Ovary (tissue), 3 donors: ENCODE results near the gene GYG2.

Source experiments
- CTCF ChIP-seq, 3 donors: fragments of 450-650 bp in 2 of 3; fragments of 200-600 bp in 1 of 3; IDR thresholded peaks; one replicate each; pipeline versions ENCODE4 v1.5.1 to v1.8.0; 2016 to 2022; ENCODE audit warnings: antibody characterized with exemption in 3 of 3, mild to moderate bottlenecking in 1 of 3
- EP300 ChIP-seq: sonication (generic); formaldehyde crosslinking; IDR thresholded peaks from one replicate; pipeline ENCODE4 v1.6.1; 2017; ENCODE audit warnings: antibody characterized with exemption
- POLR2A ChIP-seq: fragments of 450-650 bp; IDR thresholded peaks from one replicate; pipeline ENCODE4 v1.6.1; 2017; ENCODE audit warnings: antibody characterized with exemption, mild to moderate bottlenecking, moderate library complexity
- donor health status: DM: no; HTN: no; CAD: no.

- no peak for TF ChIP-seq CTCF (IDR thresholded peaks at IDR 0.05)
- no peak for TF ChIP-seq POLR2A
- no peak for TF ChIP-seq EP300
Observed at GRCh38 chrX:2788980-2789379, 39.8 kb upstream of the GYG2 start.
